HS-5 (cell line): Measurements from ENCODE around the gene DRGX.

Source experiments
- DNase-seq: peaks from one replicate; pipeline ENCODE4 v3.0.0-alpha.2; 2012; ENCODE audit warnings: low read depth

The DRGX gene

GRCh38 chr10:49318755-49319154, 77.1 kb downstream of the DRGX start:
- no peak for DNase-seq

- DNase-seq, result no peak
These were observed 77.9 kb downstream of the DRGX start for GRCh38 chr10:49318028-49318427.

GRCh38 chr10:49314806-49315205, 81.1 kb downstream of the DRGX start:
- no peak for DNase-seq
